ENCODE data around the gene ASB1. TPM values are rescaled to one million over a fixed set of nuclear protein-coding genes. Genes with fewer than 3 reads are reported as not detected.

The ASB1 gene
- total RNA-seq, 1 experiment from 2014 or later: 46.0 TPM

GRCh38 chr2:238473523-238473922, 46.8 kb downstream of the ASB1 start:
- no peak overlapping the region for H3K14ac ChIP-seq (ENCODE audit: insufficient read depth, low read length)
- no peak overlapping the region for H2BK12ac ChIP-seq (ENCODE audit: insufficient read length, low read depth, low read length)
- 0 out of 2 replicates have a peak, but pooled peaks cover 2% of the 10 kb centered on the region for H3K4me1 ChIP-seq (ENCODE audit: insufficient read depth, low read length)
- H3K27ac ChIP-seq (ENCODE audit: insufficient read length, low read depth, low read length): no peak overlapping the region
- H3K4me2 ChIP-seq (ENCODE audit: insufficient read depth, insufficient read length, low read length): no peak overlapping the region
- no peak for TF ChIP-seq CTCF (conservative IDR thresholded peaks at IDR 0.05)
- Mint-ChIP-seq H3K27me3 (ENCODE audit: low read depth) (no peaks in the 10 kb centered on the region), H3K36me3 (ENCODE audit: insufficient read depth in 1 of 3, low read depth in 3 of 3) (peaks cover 0 to 12% (median 11%) of the 10 kb centered on the region in 3 experiments; a peak in 6 of 7 replicates), H3K27ac (no peak overlapping the region), H3K4me1 (peaks cover 11 to 14% of the 10 kb centered on the region in 2 experiments), H3K4me3 (no peak overlapping the region), H3K9me3 (peaks cover 31 to 44% of the 10 kb centered on the region in 2 experiments)
- H2BK120ac ChIP-seq (ENCODE audit: low read depth, low read length, poor library complexity, severe bottlenecking): no peak overlapping the region
- no peaks in the 10 kb centered on the region for H4K20me1 ChIP-seq (ENCODE audit: control insufficient read depth, insufficient read depth, insufficient read length)
- no peaks in the 10 kb centered on the region for H3K9me3 ChIP-seq (ENCODE audit: control insufficient read depth, low read depth, low read length)
- no peak for DNase-seq
- H4K91ac ChIP-seq (ENCODE audit: insufficient read length, low read depth, low read length): no peak overlapping the region
- H4K8ac ChIP-seq (replicated peaks; ENCODE audit: insufficient read length, low read depth, low read length): no peak overlapping the region
- no peaks in the 10 kb centered on the region for H3K23me2 ChIP-seq (ENCODE audit: insufficient read length, low read depth, low read length, poor library complexity, severe bottlenecking)
- H3K56ac ChIP-seq (ENCODE audit: insufficient read length, low read depth, low read length): no peak overlapping the region
- H3T11ph ChIP-seq (ENCODE audit: low read length): no peak overlapping the region
- no peaks in the 10 kb centered on the region for H3K79me2 ChIP-seq (ENCODE audit: insufficient read depth, low read length)
- no peak overlapping the region for H2AFZ ChIP-seq (ENCODE audit: low read length)
- H2BK20ac ChIP-seq (ENCODE audit: low read depth, low read length, poor library complexity, severe bottlenecking): no peak overlapping the region
- H3K23ac ChIP-seq (ENCODE audit: insufficient read length, low read depth, low read length): no peak overlapping the region
- H4K5ac ChIP-seq (ENCODE audit: insufficient read length, low read depth, low read length): no peak overlapping the region
- H3K18ac ChIP-seq (ENCODE audit: insufficient read length, low read depth, low read length): no peak overlapping the region
- H3K4ac ChIP-seq (ENCODE audit: low read depth, low read length): no peak overlapping the region
- no peaks in the 10 kb centered on the region for H3K27me3 ChIP-seq (ENCODE audit: insufficient read depth, low read length)
- no peak overlapping the region for H3K9ac ChIP-seq (ENCODE audit: extremely low read depth, insufficient read length, low read length)
- H2AK5ac ChIP-seq (ENCODE audit: insufficient read length, low read length): no peak overlapping the region
- WGBS (ENCODE audit: extremely low coverage, insufficient read length, low lambda C conversion rate): no CpG with 5 or more reads among the region's 1 CpG
- H2BK15ac ChIP-seq (ENCODE audit: low read depth, low read length): no peak overlapping the region
- H3K79me1 ChIP-seq (ENCODE audit: insufficient read depth, low read depth, low read length, poor library complexity, severe bottlenecking): no peaks in the 10 kb centered on the region
- no peak overlapping the region for H2BK5ac ChIP-seq (ENCODE audit: insufficient read length, low read length)
